H7 (cell line): ENCODE data around the gene ASTN1. TPM values are rescaled to one million over a fixed set of nuclear protein-coding genes. Genes with fewer than 3 reads are reported as not detected.
"Not testable (repeated sequence)": the region's sequence is repeated elsewhere in the genome, so short reads cannot be mapped to it uniquely, and the experiment has no call there.

ENCODE experiments used
- DNase-seq: peaks from one replicate; pipeline ENCODE4 v3.0.0; 2012
- H3K27me3 ChIP-seq: 2 replicates; pipeline ENCODE4 v1.6.0; 2011; ENCODE audit warnings: mild to moderate bottlenecking, low read length; ENCODE audit not compliant: control insufficient read depth, insufficient read depth
- H3K36me3 ChIP-seq: replicated peaks from 2 replicates; pipeline ENCODE4 v1.5.1; 2011; ENCODE audit warnings: low read length; ENCODE audit not compliant: control insufficient read depth, insufficient read depth
- H3K4me3 ChIP-seq: 2 replicates; pipeline ENCODE4 v1.5.1; 2011; ENCODE audit warnings: low read depth, mild to moderate bottlenecking, control low read depth, low read length, moderate library complexity; ENCODE audit not compliant: insufficient read depth
- total RNA-seq: library from RNA; depleted of rRNA; stranded (reverse); fragments of >200 nt; shearing (Covaris generic); gene quantifications from 2 replicates; pipeline ENCODE4 v1.2.3, GENCODE V29; 2014

The ASTN1 gene
- total RNA-seq, 1 experiment from 2014 or later, result 0.48 TPM

DNA sequence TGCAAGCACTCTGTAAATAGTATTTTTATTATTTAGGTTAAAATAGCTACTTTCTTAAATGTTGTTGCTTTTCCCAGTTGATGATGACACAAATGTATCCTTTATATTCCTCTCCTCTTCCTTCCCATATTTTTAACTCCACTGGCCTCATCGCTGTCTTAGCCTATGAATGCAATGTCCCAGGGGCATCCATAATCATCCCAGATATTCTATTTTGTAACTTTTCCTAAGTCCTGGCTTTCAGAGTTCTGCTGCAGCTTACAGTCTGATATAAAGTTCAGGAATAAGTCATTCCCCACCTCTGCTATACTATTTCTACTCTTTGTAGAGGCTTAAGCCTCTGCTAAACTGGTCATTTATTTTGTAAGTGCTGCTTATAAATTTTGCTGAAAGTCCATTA is 58.3 kb downstream of the ASTN1 start:
- no peaks in the 10 kb centered on the region for H3K36me3 ChIP-seq
- H3K27me3 ChIP-seq, result no peaks in the 10 kb centered on the region; the same call in 1 of the 2 replicates
- no peak overlapping the region for H3K4me3 ChIP-seq
- DNase-seq, result no peak

DNA sequence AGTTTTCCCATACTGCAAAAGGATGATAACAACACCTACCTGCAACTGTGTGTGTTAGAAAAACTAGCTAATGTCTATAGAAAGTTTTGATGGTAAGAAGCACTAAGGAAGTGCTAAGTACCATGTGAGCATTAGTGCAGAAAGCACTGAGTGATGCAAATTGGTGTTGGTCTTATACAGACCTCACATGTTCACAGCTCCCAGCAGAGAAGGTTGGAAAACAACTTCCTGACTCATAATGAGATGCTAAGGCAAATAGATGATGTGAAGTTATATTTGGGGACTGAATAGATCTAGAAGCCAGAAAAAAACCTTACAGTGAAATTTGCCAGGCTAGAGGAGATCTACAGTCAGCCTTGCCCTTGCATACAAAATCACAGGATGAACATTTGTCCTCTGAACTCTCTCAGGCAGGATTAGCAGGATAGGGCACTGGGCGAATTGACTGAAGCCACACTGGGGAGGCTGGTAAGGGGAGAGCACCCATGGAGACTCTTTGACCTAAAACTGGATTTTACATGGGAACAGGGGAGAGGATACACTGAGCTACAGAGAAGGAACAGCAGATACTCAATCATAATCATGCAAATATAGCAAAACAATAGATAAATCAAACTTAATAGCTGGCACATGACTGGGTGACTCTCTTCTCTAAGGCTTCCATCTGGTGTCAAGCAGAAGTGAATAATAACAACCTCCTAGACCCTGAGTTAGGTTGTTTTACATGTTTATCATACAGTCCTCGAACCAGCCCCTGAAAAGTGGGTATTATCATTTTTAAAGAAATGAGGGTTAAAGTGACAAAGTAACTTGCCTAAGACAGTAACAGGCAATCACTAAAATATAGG is 61.3 kb downstream of the ASTN1 start:
- H3K27me3 ChIP-seq, result no peaks in the 10 kb centered on the region; the same call in 1 of the 2 replicates
- H3K4me3 ChIP-seq, result no peak overlapping the region
- DNase-seq, result no peak
- no peaks in the 10 kb centered on the region for H3K36me3 ChIP-seq

DNA sequence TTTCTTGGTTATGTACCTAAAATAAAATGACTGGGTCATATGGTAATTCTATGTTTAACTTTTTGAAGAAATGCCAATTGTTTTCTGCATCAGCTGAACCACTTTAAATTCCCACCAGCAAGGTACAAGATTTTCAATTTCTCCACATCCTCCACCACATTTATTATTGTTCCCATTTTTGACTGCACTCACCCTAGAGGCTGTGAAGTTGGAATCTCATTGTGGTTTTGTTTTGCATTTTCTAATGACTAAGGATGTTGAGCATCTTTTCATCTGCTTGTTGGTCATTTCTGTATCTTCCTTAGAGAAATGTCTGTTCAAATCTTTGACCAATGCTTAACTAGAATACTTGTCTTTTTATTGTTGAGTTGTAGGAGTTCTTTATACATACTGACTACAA is 72.5 kb downstream of the ASTN1 start:
- no peaks in the 10 kb centered on the region for H3K36me3 ChIP-seq
- no peak overlapping the region for H3K4me3 ChIP-seq
- no peaks in the 10 kb centered on the region for H3K27me3 ChIP-seq
- DNase-seq, result no peak

DNA sequence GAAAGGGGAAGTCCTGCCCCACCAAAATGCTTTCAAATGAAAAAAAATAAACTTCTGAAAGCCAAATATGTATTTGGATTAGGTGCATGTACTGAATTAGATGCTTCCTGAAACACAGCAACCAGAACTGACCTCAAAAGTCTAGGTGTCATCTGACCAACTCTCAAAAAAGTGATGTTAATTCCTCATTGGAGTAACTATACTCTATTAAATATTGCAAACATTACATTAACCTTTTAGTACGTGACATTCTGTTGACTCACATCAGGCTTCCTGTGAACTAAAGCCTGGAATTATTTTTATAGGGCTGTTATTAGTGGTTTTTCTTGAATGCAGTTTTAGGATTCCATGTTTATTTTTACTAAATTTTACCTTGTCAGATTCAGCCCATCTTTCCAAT is 73.5 kb downstream of the ASTN1 start:
- no peaks in the 10 kb centered on the region for H3K36me3 ChIP-seq
- no peak overlapping the region for H3K4me3 ChIP-seq
- no peak for DNase-seq
- H3K27me3 ChIP-seq, result no peaks in the 10 kb centered on the region

DNA sequence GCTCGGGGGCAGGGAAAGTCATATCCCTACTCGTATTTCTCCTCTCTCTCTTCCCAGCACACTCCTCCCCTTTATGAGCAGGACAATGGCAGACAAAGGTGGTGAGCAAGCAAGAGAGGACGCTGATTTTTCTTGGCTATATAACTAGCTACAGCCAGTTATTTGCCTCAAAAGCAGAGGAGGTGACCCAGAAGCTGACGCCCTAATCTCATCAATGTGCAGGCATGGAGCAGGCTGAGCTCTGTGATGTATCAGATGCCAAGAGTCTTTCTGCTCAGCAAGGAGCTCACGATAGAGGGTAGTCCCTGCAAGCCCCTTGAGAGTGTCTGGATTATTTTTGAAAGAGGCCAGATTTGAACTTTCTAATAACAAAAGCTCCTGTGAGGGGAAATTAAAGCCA is 75.5 kb downstream of the ASTN1 start:
- DNase-seq, result no peak
- no peak overlapping the region for H3K4me3 ChIP-seq
- H3K27me3 ChIP-seq, result no peaks in the 10 kb centered on the region
- H3K36me3 ChIP-seq, result no peaks in the 10 kb centered on the region

DNA sequence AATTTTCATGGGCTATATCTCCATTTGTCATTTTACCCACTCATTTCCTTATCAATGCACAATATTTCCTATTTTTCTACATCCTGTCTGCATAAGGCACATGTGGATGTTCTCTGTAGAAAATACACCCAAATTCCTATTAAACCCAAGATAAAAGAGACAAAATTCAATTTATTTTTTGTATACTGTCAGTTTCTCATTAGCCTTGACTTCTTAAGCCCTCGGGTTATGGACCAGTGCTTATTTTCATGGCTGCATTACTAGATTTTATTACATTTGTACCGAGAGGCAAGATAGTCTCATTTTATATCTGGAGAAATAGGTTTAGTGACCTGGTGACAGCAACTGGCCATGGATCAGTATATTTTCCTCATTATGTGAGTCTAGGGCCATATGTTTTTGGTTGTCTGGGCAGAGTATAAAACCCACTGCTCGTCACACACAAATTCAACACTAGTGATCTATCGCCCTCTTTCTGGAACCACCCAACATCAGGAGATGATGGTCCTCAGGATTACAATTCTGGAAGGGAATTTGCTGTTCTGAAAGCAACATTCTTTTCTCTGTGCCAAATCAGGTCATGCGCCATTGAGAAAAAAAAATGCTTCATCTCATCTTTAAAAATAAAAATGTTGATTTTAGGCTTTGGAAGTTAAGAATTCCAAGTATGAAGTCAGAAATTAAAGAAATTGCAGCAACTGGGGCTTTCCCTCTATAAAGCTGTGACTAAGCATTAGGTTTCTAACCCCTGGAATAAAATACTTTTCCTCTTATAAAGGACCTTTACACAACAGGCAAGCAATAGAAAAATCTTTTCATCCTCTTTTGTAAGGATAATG is 81.4 kb downstream of the ASTN1 start:
- no peak overlapping the region for H3K4me3 ChIP-seq
- H3K36me3 ChIP-seq, result no peaks in the 10 kb centered on the region
- DNase-seq, result no peak
- no peaks in the 10 kb centered on the region; the same call in 1 of the 2 replicates for H3K27me3 ChIP-seq

DNA sequence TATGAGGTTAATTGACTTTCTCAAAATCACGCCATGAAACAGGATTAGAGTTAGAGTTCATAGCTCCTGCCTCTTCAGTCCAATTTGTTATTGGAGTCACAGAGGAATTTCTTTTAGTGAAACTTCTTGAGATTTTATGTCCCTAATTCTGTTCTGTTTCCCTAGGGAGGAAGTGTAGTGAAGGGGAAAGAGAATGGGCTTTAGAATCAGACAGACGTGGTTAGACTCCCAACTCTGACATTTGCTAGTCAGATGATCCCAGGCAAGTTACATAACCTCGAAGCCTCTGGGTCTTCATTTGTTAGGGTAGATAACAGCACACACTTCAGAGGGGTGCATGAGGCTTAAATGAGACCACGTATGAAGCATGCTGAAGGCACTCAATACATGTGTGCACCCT is 83.9 kb downstream of the ASTN1 start:
- H3K4me3 ChIP-seq, result no peak overlapping the region
- no peak for DNase-seq
- H3K36me3 ChIP-seq, result no peaks in the 10 kb centered on the region
- no peaks in the 10 kb centered on the region; the same call in 1 of the 2 replicates for H3K27me3 ChIP-seq

DNA sequence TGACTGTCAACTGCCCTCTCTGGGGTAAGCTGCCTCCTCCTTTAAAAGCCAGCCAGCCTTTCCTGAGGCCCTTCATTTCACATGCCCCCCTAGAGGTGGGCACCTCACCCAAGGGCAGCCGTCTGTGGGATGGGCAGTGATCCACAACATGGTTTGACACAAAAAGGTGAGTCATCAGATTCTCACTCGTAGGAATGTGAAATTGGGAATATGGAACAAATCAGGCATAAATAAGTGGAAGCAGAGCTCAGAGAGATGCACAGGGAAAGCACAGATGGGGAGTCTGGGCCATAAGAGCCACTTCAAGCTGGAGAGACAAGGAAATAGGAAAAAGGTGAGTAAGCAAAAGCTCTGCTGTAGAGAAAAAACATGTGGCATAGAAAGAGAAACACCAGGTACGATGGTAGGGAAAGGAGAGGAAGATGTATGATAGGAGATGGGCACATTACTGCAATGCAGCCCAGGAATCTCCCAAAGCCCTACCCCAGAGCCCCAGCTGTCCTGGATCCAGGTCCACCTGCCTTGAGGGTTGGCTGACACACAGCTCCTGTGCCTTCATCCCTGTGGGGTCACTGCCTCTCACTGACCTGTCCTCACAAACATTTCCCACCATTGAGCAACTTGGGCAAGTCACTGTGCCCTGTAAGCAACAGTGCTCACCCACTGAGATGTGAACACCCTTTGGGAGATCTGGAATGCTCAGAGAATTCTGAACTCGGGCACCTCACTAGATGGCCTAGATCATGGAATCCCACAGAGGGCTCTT is 86.6 kb downstream of the ASTN1 start:
- Histone ChIP-seq H3K4me3 (no peak overlapping the region), H3K27me3 (no peaks in the 10 kb centered on the region; the same call in 1 of the 2 replicates), H3K36me3 (no peaks in the 10 kb centered on the region)
- DNase-seq, result no peak

DNA sequence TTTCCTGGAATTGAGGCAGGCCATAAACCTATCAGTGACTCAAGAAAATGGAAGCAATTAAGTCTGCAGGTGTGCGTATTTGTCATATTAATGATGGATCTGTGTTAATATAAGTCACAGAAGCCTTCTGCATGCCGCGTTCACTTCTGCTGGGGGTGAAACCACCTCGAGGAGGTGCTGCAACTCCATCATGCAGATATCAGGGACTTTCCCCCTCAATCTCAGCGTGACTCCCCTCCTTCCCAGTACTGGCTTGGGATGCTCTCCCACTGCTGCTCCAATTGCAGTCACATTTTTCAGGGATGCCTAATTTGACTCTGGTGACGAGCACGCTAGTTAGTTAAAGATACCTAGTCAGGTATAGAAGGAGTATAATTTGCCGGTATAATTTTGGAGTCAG is 87.5 kb downstream of the ASTN1 start:
- Histone ChIP-seq H3K27me3 (no peaks in the 10 kb centered on the region; the same call in 1 of the 2 replicates), H3K4me3 (no peak overlapping the region), H3K36me3 (no peaks in the 10 kb centered on the region)
- DNase-seq, result peak; percentile 4

DNA sequence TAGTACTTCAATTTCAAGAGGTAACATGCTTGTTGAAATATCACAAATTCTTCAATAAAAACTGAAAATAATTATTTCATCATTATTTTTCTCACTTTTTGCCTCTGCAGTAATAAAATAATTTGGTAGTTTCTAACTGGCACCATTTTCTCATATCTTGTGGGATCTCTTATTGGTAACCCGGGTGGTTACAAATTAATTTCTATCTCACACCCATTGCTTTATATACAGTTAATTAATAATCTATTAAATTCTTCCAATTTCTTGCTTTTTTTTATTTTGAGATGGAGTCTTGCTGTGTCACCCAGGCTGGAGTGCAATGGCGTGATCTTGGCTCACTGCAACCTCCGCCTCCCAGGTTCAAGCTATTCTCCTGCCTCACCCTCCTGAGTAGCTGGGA is 89.7 kb downstream of the ASTN1 start:
- not testable (repeated sequence) for H3K27me3 ChIP-seq, DNase-seq, H3K36me3 ChIP-seq, H3K4me3 ChIP-seq

DNA sequence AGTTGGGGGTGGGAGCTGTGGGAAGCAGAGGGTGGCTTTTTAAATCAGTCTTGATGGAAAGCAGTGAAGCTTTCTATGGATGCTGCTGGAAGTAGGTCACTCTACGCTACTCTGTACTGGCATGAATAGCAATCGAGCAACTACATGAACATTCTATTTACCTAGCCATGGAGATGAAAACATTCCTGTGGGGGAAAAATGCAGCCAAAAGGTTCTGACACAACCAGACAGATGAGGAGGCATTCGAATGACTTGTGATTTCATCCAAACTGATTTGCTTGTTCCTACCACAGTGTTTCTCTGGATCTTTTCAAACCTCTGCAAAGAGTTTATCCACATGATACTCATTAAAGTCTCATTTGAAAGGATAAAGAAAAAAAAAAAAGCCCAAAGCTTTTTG is 95.0 kb downstream of the ASTN1 start:
- no peak for DNase-seq
- Histone ChIP-seq H3K4me3 (no peak overlapping the region), H3K27me3 (peaks cover 2% of the 10 kb centered on the region; the same call in 1 of the 2 replicates), H3K36me3 (no peaks in the 10 kb centered on the region)

DNA sequence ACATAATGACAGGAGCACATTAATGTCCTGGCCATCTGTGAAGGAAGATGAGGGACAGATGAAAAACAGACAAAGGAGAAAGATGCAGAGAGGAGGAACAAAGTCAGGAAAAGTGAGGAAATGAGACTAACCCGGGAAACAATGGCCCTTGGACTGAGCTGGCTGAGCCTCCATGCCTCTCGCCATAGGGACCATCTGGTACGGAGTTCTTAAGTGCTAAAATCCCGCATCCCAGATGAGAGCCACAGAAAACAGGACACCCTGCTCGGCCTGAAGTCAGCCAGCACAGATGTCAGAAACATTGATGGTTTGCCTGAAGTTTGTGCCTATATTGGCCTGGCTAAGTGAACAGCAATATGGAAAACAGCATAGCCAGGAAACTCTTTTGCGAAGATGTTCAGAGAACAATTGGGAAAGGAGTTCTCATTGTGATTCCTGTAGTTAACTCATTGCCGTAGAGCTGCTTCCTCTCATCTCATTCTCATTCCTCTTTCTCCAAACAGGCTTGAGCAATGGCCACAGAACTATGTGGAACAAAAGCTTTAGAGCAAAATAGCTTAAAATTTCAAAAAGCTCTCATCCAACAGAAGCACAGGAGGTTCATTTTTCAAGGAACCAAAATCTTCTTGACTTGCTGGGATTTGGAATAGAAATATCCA is 96.6 kb downstream of the ASTN1 start:
- no peak overlapping the region for H3K4me3 ChIP-seq
- peaks cover 8% of the 10 kb centered on the region; the same call in 1 of the 2 replicates for H3K27me3 ChIP-seq
- H3K36me3 ChIP-seq, result no peaks in the 10 kb centered on the region
- DNase-seq, result no peak

DNA sequence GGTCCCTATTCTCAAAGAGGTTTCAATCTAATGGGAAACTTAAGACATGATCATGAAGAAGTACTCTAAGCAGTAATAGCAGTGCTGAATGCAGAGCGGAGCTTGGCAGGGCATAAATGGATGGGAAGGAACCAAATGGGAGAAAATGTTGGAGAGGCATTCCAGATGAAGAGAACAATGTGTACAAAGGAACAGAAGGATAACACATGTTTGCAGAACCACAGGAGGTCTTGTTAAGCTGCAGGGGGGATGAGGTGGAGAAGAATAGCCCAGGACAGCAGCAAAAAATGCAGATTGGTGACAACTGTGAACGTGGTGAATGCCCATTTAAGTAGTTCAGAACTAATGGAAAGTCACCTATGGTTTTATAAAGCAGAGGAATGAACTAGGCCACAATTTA is 99.1 kb downstream of the ASTN1 start:
- H3K36me3 ChIP-seq, result no peaks in the 10 kb centered on the region
- H3K27me3 ChIP-seq, result peaks cover 8% of the 10 kb centered on the region; the same call in 1 of the 2 replicates
- no peak for DNase-seq
- no peak overlapping the region for H3K4me3 ChIP-seq

DNA sequence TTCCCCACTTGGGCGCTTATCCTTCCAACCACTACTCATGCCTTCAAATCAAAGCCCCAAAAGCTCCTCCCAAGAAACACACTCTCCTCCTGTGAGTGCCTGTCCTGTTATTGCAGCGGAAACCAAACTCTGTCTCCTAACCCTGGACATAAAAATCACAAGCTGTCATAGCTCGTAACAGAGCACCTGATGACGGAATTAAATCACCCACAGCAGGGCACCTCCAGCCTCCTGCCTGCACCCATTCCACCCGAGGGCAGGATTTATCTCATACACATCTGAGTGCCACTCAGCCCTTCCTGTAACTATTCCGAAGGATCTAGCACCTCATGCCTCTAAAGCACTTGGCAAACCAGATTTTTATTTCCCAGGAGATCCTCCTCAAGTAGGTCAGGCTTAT is 100.9 kb downstream of the ASTN1 start:
- H3K27me3 ChIP-seq, result peaks cover 8% of the 10 kb centered on the region; the same call in 1 of the 2 replicates
- H3K36me3 ChIP-seq, result no peaks in the 10 kb centered on the region
- DNase-seq, result no peak
- H3K4me3 ChIP-seq, result no peak overlapping the region
